Heart left ventricle (tissue), 16 donors: Measurements from ENCODE around the gene MITF. TPM values are rescaled to one million over a fixed set of nuclear protein-coding genes. Genes with fewer than 3 reads are reported as not detected.

Source experiments
- ATAC-seq, 4 donors: fragments of 200-7000 bp; cut with Tn5 transposase; one replicate each; pipeline ENCODE4 v1.9.1; 2020 to 2022; ENCODE audit warnings: moderate library complexity in 4 of 4, mild to moderate bottlenecking in 3 of 4, moderate number of reproducible peaks in 1 of 4
- DNase-seq, 5 donors: peaks; one replicate each; pipeline ENCODE4 v3.0.0-alpha.2; 2020
- H3K27ac ChIP-seq, 12 donors: fragments of 200-600 bp; sonication (generic) in 4 of 12; one replicate each; pipeline versions ENCODE4 v1.5.0 to v1.8.0; 2016 to 2022; ENCODE audit warnings: mild to moderate bottlenecking in 2 of 12
- H3K27me3 ChIP-seq, 9 donors: fragments of 200-600 bp; sonication (generic) in 2 of 9; one replicate each; pipeline versions ENCODE4 v1.5.1 to v1.8.0; 2016 to 2022; ENCODE audit warnings: mild to moderate bottlenecking in 3 of 9
- H3K36me3 ChIP-seq, 9 donors: fragments of 200-600 bp; sonication (generic) in 2 of 9; one replicate each; pipeline versions ENCODE4 v1.5.0 to v1.8.0; 2018 to 2022; ENCODE audit warnings: mild to moderate bottlenecking in 2 of 9
- H3K4me1 ChIP-seq, 12 donors: fragments of 200-600 bp; sonication (generic) in 4 of 12; one replicate each; pipeline versions ENCODE4 v1.5.0 to v1.8.0; 2016 to 2022; ENCODE audit warnings: mild to moderate bottlenecking in 3 of 12
- H3K4me3 ChIP-seq, 12 donors: fragments of 200-600 bp; sonication (generic) in 4 of 12; one replicate each; pipeline versions ENCODE4 v1.5.0 to v1.8.0; 2017 to 2022; ENCODE audit warnings: mild to moderate bottlenecking in 9 of 12, moderate library complexity in 4 of 12
- H3K9me3 ChIP-seq, 12 donors: fragments of 200-600 bp; sonication (generic) in 4 of 12; one replicate each; pipeline versions ENCODE4 v1.5.0 to v1.8.0; 2016 to 2022; ENCODE audit warnings: mild to moderate bottlenecking in 1 of 12
- POLR2A ChIP-seq, 2 donors: fragments of 450-650 bp; IDR thresholded peaks; one replicate each; pipeline ENCODE4 v1.6.1; 2017; ENCODE audit warnings: antibody characterized with exemption in 2 of 2, mild to moderate bottlenecking in 2 of 2, moderate library complexity in 2 of 2
- WGBS, 4 donors: extraction: QIAGEN DNeasy Blood & Tissue Kit in 2 of 4; methylation state at CpG; one replicate each; pipeline versions ENCODE4 v1.1.5 to v1.1.7; 2013 to 2018; 5-methylcytosine and 5-hydroxymethylcytosine counted together
- intact Hi-C, 10 donors: fragments of 100-400 bp; cut with DNase I; formaldehyde crosslinking; loops; one replicate each; pipeline versions ENCODE4 v1.11.1 to v1.14.2; 2022
- polyA plus RNA-seq, 2 donors: library from polyadenylated mRNA; stranded (reverse); fragments of 200-250 nt; gene quantifications; one replicate each; pipeline ENCODE4 v1.2.3, GENCODE V29; 2013
- total RNA-seq, 9 donors: library from RNA; depleted of rRNA in 2 of 9; stranded (reverse); fragments of >200 nt in 2 of 9; fragmentation: NEBNext Ultra II Directional in 3 of 9; extraction: Animal tissue kit (Norgen Biotek cat#: 25700) in 3 of 9; gene quantifications; one replicate each; pipeline versions ENCODE4 v1.1.0 to v1.2.4, GENCODE V29; 2016 to 2023
- TF ChIP-seq, protein P1 (sequence below), 12 donors: fragments of 200-600 bp; sonication (generic) in 4 of 12; IDR thresholded peaks; one replicate each; pipeline versions ENCODE4 v1.5.0 to v1.8.0; 2018 to 2022; ENCODE audit warnings: antibody characterized with exemption in 12 of 12, mild to moderate bottlenecking in 5 of 12
- donor health status: ischemic (EF 13 %, LVEDD 7.1; RV severe dilation, severe dysfunction).
- donor health status: healthy with polysubstance abuse.
- donor health status: DM: no; HTN: yes; CAD: no.
- donor health status: DM: no; HTN: no; CAD: no.
- donor health status: ischemic (EF 25% LVEDD 6.9; RV normal size, moderate dysfunction).
- donor health status: ischemic (EF 25% LVEDD 5.7; RV mildly dilated, moderate dysfunction).
- donor health status: healthy.
- donor health status: DM: yes; HTN: yes; CAD: no.
- donor health status: ischemic (EF 35%, LVEDD 5.7; RV mildly dilated, moderate dysfunction).
- donor health status: nonischemic (EF 11% LVEDD 7.7; RV severe dilation, severe dysfunction).
- donor health status: DM: yes; HTN: yes; CAD: no.
- donor health status: PGD.
- donor health status: ischemic (EF 29% LVEDD 5.4; RV normal size, mild dysfunction).
- donor health status: nonischemic (EF 23%, LVEDD 6.1; RV moderate dilation, normal function).

The MITF gene
- total and polyA plus RNA-seq, 11 donors: 17.9 to 114 (median 81.1) TPM

- intact Hi-C loops: no loop called here
- Histone ChIP-seq H3K4me1 (peaks cover 0 to 8% (median 0%) of the 10 kb centered on the region in 12 donors), H3K4me3 (no peak overlapping the region), H3K27me3 (no peaks in the 10 kb centered on the region), H3K9me3 (no peaks in the 10 kb centered on the region), H3K36me3 (peaks cover 0 to 73% (median 28%) of the 10 kb centered on the region in 9 donors), H3K27ac (no peak overlapping the region)
- ATAC-seq (no peak), DNase-seq (no peak)
- TF ChIP-seq, protein P1, sequence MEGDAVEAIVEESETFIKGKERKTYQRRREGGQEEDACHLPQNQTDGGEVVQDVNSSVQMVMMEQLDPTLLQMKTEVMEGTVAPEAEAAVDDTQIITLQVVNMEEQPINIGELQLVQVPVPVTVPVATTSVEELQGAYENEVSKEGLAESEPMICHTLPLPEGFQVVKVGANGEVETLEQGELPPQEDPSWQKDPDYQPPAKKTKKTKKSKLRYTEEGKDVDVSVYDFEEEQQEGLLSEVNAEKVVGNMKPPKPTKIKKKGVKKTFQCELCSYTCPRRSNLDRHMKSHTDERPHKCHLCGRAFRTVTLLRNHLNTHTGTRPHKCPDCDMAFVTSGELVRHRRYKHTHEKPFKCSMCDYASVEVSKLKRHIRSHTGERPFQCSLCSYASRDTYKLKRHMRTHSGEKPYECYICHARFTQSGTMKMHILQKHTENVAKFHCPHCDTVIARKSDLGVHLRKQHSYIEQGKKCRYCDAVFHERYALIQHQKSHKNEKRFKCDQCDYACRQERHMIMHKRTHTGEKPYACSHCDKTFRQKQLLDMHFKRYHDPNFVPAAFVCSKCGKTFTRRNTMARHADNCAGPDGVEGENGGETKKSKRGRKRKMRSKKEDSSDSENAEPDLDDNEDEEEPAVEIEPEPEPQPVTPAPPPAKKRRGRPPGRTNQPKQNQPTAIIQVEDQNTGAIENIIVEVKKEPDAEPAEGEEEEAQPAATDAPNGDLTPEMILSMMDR (IDR thresholded peaks at IDR 0.05): no peak
- TF ChIP-seq POLR2A (IDR thresholded peaks at IDR 0.05): no peak
- WGBS, 4 donors: 90 to 94% (median 92%) methylated on average over 7 of the region's 7 CpGs
Observed at GRCh38 chr3:69959581-69959980, 220.3 kb downstream of the MITF start.

GRCh38 chr3:69961706-69962439, 222.6 kb downstream of the MITF start:
- intact Hi-C loops: no loop called here
- H3K4me1 ChIP-seq: peaks cover 0 to 8% (median 0%) of the 10 kb centered on the region in 12 donors
- H3K27ac ChIP-seq: no peak overlapping the region
- no peak for TF ChIP-seq POLR2A (IDR thresholded peaks at IDR 0.05)
- TF ChIP-seq, protein P1 (IDR thresholded peaks at IDR 0.05): no peak
- 92 to 93% (median 92%) methylated on average over 5 of the region's 5 CpGs for WGBS, 4 donors
- H3K4me3 ChIP-seq: no peak overlapping the region
- no peaks in the 10 kb centered on the region for H3K27me3 ChIP-seq
- peaks cover 0 to 87% (median 39%) of the 10 kb centered on the region in 9 donors for H3K36me3 ChIP-seq
- no peaks in the 10 kb centered on the region for H3K9me3 ChIP-seq
- no peak for ATAC-seq
- DNase-seq: no peak

DNA sequence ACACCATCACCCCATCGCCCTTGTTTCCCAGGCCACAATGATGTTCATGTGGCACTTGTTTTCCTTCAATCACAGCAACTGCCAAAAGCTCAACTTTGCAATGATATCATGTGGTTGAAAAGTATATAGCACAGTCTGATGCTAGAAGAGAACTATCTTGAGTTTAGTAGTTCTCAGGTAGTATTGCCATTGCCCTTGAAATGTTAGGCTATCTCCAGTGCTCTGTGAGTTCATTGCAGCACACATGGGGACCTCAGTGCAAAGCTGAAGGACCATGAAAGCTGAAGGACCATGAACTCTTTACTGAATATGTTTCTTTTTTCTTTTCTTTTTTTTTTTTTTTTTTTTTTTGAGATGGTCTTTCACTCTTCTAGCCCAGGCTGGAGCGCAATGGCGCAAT, 224.4 kb downstream of the MITF start:
- Histone ChIP-seq H3K4me1 (peaks cover 0 to 8% (median 0%) of the 10 kb centered on the region in 12 donors), H3K27me3 (no peaks in the 10 kb centered on the region), H3K9me3 (no peaks in the 10 kb centered on the region), H3K36me3 (peaks cover 0 to 71% (median 33%) of the 10 kb centered on the region in 9 donors), H3K27ac (no peak overlapping the region), H3K4me3 (no peak overlapping the region)
- ATAC-seq (peak in 2 of 4 donors; percentile 18 to 56), DNase-seq (no peak)
- intact Hi-C loops: no loop called here
- TF ChIP-seq POLR2A (IDR thresholded peaks at IDR 0.05): no peak
- TF ChIP-seq, protein P1 (IDR thresholded peaks at IDR 0.05): no peak
- WGBS, 4 donors: 84 to 96% (median 91%) methylated on average over 3 of the region's 3 CpGs

DNA sequence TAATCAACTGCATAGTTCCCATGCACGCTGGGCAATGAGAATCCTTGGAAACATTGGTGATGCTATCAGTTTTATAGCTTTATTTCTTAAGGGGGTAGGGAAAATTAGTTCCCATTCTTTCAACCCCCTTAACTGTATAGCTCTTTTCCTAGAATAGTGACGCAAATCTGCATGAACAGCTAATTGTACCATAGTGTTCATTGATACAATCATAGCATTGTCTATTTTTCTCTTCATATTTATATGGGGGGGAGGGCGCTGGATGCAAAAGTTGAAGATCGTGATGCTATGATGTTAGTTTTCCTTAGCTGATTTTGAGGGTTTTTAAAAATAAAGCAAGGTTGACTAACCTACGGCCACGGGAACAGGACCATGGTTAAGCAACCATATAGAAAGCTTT, 227.9 kb downstream of the MITF start:
- H3K4me1 ChIP-seq: peaks cover 0 to 6% (median 0%) of the 10 kb centered on the region in 12 donors
- DNase-seq: no peak
- TF ChIP-seq POLR2A (IDR thresholded peaks at IDR 0.05): no peak
- TF ChIP-seq, protein P1 (IDR thresholded peaks at IDR 0.05): no peak
- H3K27me3 ChIP-seq: no peaks in the 10 kb centered on the region
- intact Hi-C loops: no loop called here
- peaks cover 0 to 37% (median 12%) of the 10 kb centered on the region in 9 donors for H3K36me3 ChIP-seq
- WGBS, 4 donors: 85 to 91% (median 88%) methylated on average over 6 of the region's 6 CpGs
- ATAC-seq: no peak
- H3K27ac ChIP-seq: no peak overlapping the region
- no peaks in the 10 kb centered on the region for H3K9me3 ChIP-seq
- no peak overlapping the region for H3K4me3 ChIP-seq
